SU-DHL-6 (cell line): ENCODE data around the gene EPX.

ENCODE experiments used
- H2AFZ ChIP-seq: fragments of 200-600 bp; sonication (generic); 2 replicates; pipeline ENCODE4 v1.6.1; 2014; ENCODE audit warnings: low read depth, mild to moderate bottlenecking, moderate library complexity, mixed read lengths, antibody characterized with exemption, low read length; ENCODE audit not compliant: severe bottlenecking
- H3F3A ChIP-seq: fragments of 200-600 bp; shearing (Covaris generic); 2 replicates; pipeline ENCODE4 v1.6.0; 2016; ENCODE audit warnings: antibody characterized with exemption, mild to moderate bottlenecking; ENCODE audit not compliant: insufficient read depth
- H3K27ac ChIP-seq: fragments of 200-600 bp; sonication (generic); 2 replicates; pipeline ENCODE4 v1.5.1; 2016; ENCODE audit warnings: low read depth, mild to moderate bottlenecking, low read length, moderate library complexity, mixed read lengths
- H3K27me3 ChIP-seq: fragments of 200-600 bp; sonication (generic), shearing (Covaris generic); 2 replicates; pipeline ENCODE4 v1.6.0; 2014; ENCODE audit warnings: mild to moderate bottlenecking, low read length
- H3K36me3 ChIP-seq: fragments of 200-600 bp; sonication (generic); 2 replicates; pipeline ENCODE4 v1.6.1; 2014; ENCODE audit warnings: mild to moderate bottlenecking, low read length, mixed read lengths
- H3K4me2 ChIP-seq: fragments of 300-600, 200-600 bp; shearing (Covaris generic), sonication (generic); 2 replicates; pipeline ENCODE4 v1.6.0; 2014; ENCODE audit warnings: low read length, low read depth, mild to moderate bottlenecking; ENCODE audit not compliant: poor library complexity, severe bottlenecking
- H3K4me3 ChIP-seq: fragments of 200-600 bp; sonication (generic); 2 replicates; pipeline ENCODE4 v1.5.1; 2014; ENCODE audit warnings: antibody characterized with exemption, low read length, mild to moderate bottlenecking, mixed read lengths; ENCODE audit not compliant: insufficient read depth, poor library complexity, severe bottlenecking
- H3K79me2 ChIP-seq: fragments of 200-600 bp; sonication (generic); 2 replicates; pipeline ENCODE4 v1.6.1; 2014; ENCODE audit warnings: mild to moderate bottlenecking, low read length, moderate library complexity; ENCODE audit not compliant: insufficient read depth
- H3K9ac ChIP-seq: fragments of 200-600 bp; sonication (generic); 2 replicates; pipeline ENCODE4 v1.7.0; 2014; ENCODE audit warnings: mild to moderate bottlenecking, low read length
- H3K9me2 ChIP-seq: fragments of 200-600 bp; sonication (generic); replicated peaks from 2 replicates; pipeline ENCODE4 v1.6.1; 2014; ENCODE audit warnings: low read length; ENCODE audit not compliant: insufficient read depth
- H3K9me3 ChIP-seq: fragments of 200-600 bp; sonication (generic); 2 replicates; pipeline ENCODE4 v1.6.1; 2014; ENCODE audit warnings: low read length, mixed read lengths; ENCODE audit not compliant: insufficient read depth
- H4K20me1 ChIP-seq: fragments of 200-600 bp; sonication (generic); 2 replicates; pipeline ENCODE4 v1.6.1; 2014; ENCODE audit warnings: low read depth, mild to moderate bottlenecking, antibody characterized with exemption, low read length, moderate library complexity, mixed read lengths
- CTCF ChIP-seq: fragments of 200-600 bp; sonication (generic); IDR thresholded peaks from one replicate; pipeline ENCODE4 v1.5.1; 2017; ENCODE audit warnings: antibody characterized with exemption, mild to moderate bottlenecking, low read length, moderate library complexity; ENCODE audit not compliant: insufficient read depth, poor library complexity, severe bottlenecking
- EZH2phosphoT487 ChIP-seq: fragments of 200-600 bp; sonication (generic), shearing (Covaris generic); conservative IDR thresholded peaks from 2 replicates; pipeline ENCODE4 v1.6.1; 2018; ENCODE audit warnings: mild to moderate bottlenecking, antibody characterized with exemption, low read length, moderate library complexity, mixed read lengths

Gene EPX

GRCh38 chr17:58238147-58238634 is 45.7 kb downstream of the EPX start, which contains the start of gene LPO:
Gene LPO (plus strand): TSS chr17:58238584. CDS start chr17:58242980, 4,396 bp downstream.
- Histone ChIP-seq H3K9me3 (no peaks in the 10 kb centered on the region), H3K9ac (no peak within 1 kb of the TSS), H3K9me2 (no peaks in the 10 kb centered on the region), H2AFZ (no peak within 1 kb of the TSS), H3K27me3 (no peaks in the 10 kb centered on the region), H3K4me3 (no peak within 1 kb of the TSS), H3F3A (no peaks in the 10 kb centered on the region), H3K79me2 (no peaks in the 10 kb centered on the region), H3K36me3 (no peaks in the 10 kb centered on the region), H3K4me2 (no peak within 1 kb of the TSS), H4K20me1 (no peaks in the 10 kb centered on the region), H3K27ac (no peak within 1 kb of the TSS)
- TF ChIP-seq CTCF (no peak), EZH2phosphoT487 (no peak)

GRCh38 chr17:58239987-58240386 is 47.5 kb downstream of the EPX start:
- Histone ChIP-seq H2AFZ (no peak overlapping the region), H3K9ac (no peak overlapping the region), H3K4me2 (no peak overlapping the region), H3K79me2 (no peaks in the 10 kb centered on the region), H3K27ac (no peak overlapping the region), H3K9me3 (no peaks in the 10 kb centered on the region), H3F3A (no peaks in the 10 kb centered on the region), H3K9me2 (no peaks in the 10 kb centered on the region), H4K20me1 (no peaks in the 10 kb centered on the region), H3K36me3 (no peaks in the 10 kb centered on the region), H3K4me3 (no peak overlapping the region), H3K27me3 (no peaks in the 10 kb centered on the region)
- TF ChIP-seq CTCF: no peak
- no peak for TF ChIP-seq EZH2phosphoT487

- no peaks in the 10 kb centered on the region for H3K79me2 ChIP-seq
- no peak overlapping the region for H3K4me3 ChIP-seq
- H3K27me3 ChIP-seq: no peaks in the 10 kb centered on the region
- no peak overlapping the region for H3K27ac ChIP-seq
- H3K4me2 ChIP-seq: no peak overlapping the region
- no peaks in the 10 kb centered on the region for H3K36me3 ChIP-seq
- H2AFZ ChIP-seq: no peak overlapping the region
- no peaks in the 10 kb centered on the region for H3F3A ChIP-seq
- H3K9me3 ChIP-seq: no peaks in the 10 kb centered on the region
- H3K9ac ChIP-seq: no peak overlapping the region
- no peaks in the 10 kb centered on the region for H3K9me2 ChIP-seq
- no peaks in the 10 kb centered on the region for H4K20me1 ChIP-seq
- TF ChIP-seq EZH2phosphoT487 (no peak), CTCF (no peak)
Observed at GRCh38 chr17:58242171-58242784, 49.8 kb downstream of the EPX start.
